GM12878 (cell line): ENCODE data around the gene NFKBIB. TPM values are rescaled to one million over a fixed set of nuclear protein-coding genes. Genes with fewer than 3 reads are reported as not detected.
A peak's percentile ranks its signal among the peaks of the same experiment; 100 is the strongest.

Experiments used
- ATF7 ChIP-seq: fragments of 450-650 bp; IDR thresholded peaks from 2 replicates; pipeline ENCODE4 v1.6.1; 2016; ENCODE audit warnings: low read depth, mild to moderate bottlenecking
- CBFB ChIP-seq: IDR thresholded peaks from 2 replicates; pipeline ENCODE4 v1.6.1; 2016; ENCODE audit warnings: antibody characterized with exemption, low read depth
- CEBPB ChIP-seq, 2 experiments: fragments of 150-350 bp in 1 of 2; IDR thresholded peaks; 2 replicates each; pipeline ENCODE4 v1.6.1; 2012 to 2014; ENCODE audit warnings: low read depth in 2 of 2, low read length in 2 of 2, borderline replicate concordance in 1 of 2, inconsistent platforms in 1 of 2
- CHD1 ChIP-seq: IDR thresholded peaks from 2 replicates; pipeline ENCODE4 v1.6.1; 2012; ENCODE audit warnings: low read depth, low read length, improper control_type of control experiment
- CHD4 ChIP-seq: fragments of 200-600 bp; sonication (generic); IDR thresholded peaks from 2 replicates; pipeline ENCODE4 v1.6.1; 2016; ENCODE audit warnings: mild to moderate bottlenecking
- HCFC1 ChIP-seq: fragments of 150-350 bp; IDR thresholded peaks from 2 replicates; pipeline ENCODE4 v1.6.1; 2014; ENCODE audit warnings: low read length
- NR2C2 ChIP-seq: IDR thresholded peaks from 2 replicates; pipeline ENCODE4 v1.6.1; 2011; ENCODE audit warnings: borderline replicate concordance, low read depth; ENCODE audit not compliant: control insufficient read depth, insufficient read length
- NRF1 ChIP-seq: conservative IDR thresholded peaks from 2 replicates; pipeline ENCODE4 v1.6.1; 2011; ENCODE audit warnings: mild to moderate bottlenecking, low read depth, low read length, improper control_type of control experiment
- RAD51 ChIP-seq: fragments of 450-650 bp; IDR thresholded peaks from 2 replicates; pipeline ENCODE4 v1.6.1; 2016; ENCODE audit warnings: moderate library complexity, mild to moderate bottlenecking, inconsistent platforms
- RBBP5 ChIP-seq: fragments of 200-600 bp; sonication (generic); conservative IDR thresholded peaks from 2 replicates; pipeline ENCODE4 v1.6.1; 2016
- USF2 ChIP-seq: IDR thresholded peaks from 2 replicates; pipeline ENCODE4 v1.6.1; 2011; ENCODE audit warnings: low read depth, low read length, improper control_type of control experiment, borderline replicate concordance
- ZBED1 ChIP-seq: IDR thresholded peaks from 2 replicates; pipeline ENCODE4 v1.6.1; 2016; ENCODE audit warnings: borderline replicate concordance
- ZBTB33 ChIP-seq: fragments of 450-650 bp; IDR thresholded peaks from 2 replicates; pipeline ENCODE4 v1.6.1; 2017; ENCODE audit warnings: mild to moderate bottlenecking
- ZNF274 ChIP-seq: IDR thresholded peaks from one replicate; pipeline ENCODE4 v1.8.0; 2011; ENCODE audit not compliant: insufficient read length, insufficient read depth
- polyA plus RNA-seq, 11 experiments: library from polyadenylated mRNA; depleted of rRNA in 4 of 11; unstranded in 6 of 11; stranded (reverse) in 5 of 11; fragments of >200 nt; fragmentation: Nextera tagmentation in 4 of 11; fragmentation: Illumina TruSeq in 1 of 11; extraction: Ambion mirVana in 4 of 11; extraction: Trizol in 1 of 11; gene quantifications; 1 replicate in 1 of 11; 2 replicates in 10 of 11; pipeline versions ENCODE4 v1.2.1 to v1.2.3, GENCODE V29; 2011 to 2016; ENCODE audit warnings: inconsistent platforms in 2 of 11, missing spikeins in 2 of 11, low read depth in 1 of 11
- total RNA-seq, 4 experiments: library from RNA; depleted of rRNA in 3 of 4; stranded (reverse); fragments of >200 nt in 3 of 4; fragmentation: Illumina TruSeq in 1 of 4; extraction: Trizol in 1 of 4; gene quantifications; 2 replicates each; pipeline versions ENCODE4 v1.2.1 to v1.2.3, GENCODE V29; 2013 to 2021
- TF ChIP-seq, protein P1 (sequence below): IDR thresholded peaks from 2 replicates; pipeline ENCODE4 v1.6.1; 2012; ENCODE audit warnings: improper control_type of control experiment, low read depth, low read length; ENCODE audit not compliant: insufficient replicate concordance
- TF ChIP-seq, protein P2 (sequence below): fragments of 450-650 bp; IDR thresholded peaks from 2 replicates; pipeline ENCODE4 v1.6.1; 2017; ENCODE audit warnings: mild to moderate bottlenecking, low read depth, inconsistent platforms; ENCODE audit not compliant: poor library complexity, severe bottlenecking
- TF ChIP-seq, protein P3 (sequence below): IDR thresholded peaks from 2 replicates; pipeline ENCODE4 v1.6.1; 2012; ENCODE audit warnings: mild to moderate bottlenecking, low read depth, low read length

Gene NFKBIB
- total and polyA plus RNA-seq, 10 of the 15 experiments (the other 5 are each of a cell fraction or from before 2014, with no cell fraction given): 1.2 to 60.9 (median 31.0) TPM

DNA sequence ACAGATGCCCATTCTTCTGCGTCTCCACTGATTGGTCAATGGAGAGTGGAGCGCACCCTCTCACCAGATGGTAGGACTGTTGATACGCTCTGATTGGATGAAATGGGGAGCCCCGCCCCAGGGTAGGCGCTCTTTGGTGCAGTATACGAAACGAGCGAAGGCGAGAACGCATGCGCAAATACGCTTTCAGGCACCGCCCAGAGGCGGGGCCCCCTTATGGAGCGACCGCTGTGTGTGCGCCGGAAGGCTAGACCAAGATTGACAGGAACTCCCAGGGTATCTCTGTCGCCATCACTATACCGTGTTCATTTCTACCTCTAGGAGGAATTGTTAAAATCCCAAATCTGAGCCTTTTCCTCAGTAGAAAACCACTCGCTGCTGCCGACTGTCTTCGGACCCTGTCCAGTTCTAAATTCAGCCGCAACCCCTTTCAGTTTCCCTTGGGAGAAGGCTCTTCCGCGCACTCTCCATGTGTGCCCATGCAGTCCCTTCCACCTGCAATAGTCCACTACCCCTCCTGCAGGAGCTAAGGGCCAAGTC lies 49.3 kb upstream of the NFKBIB start (continued):
- TF ChIP-seq CHD1: no peak
- no peak for TF ChIP-seq CHD4
- 0 out of 2 replicates have a peak, but pooled peaks have one; percentile 52 for TF ChIP-seq ZBED1
- TF ChIP-seq NR2C2: no peak
- TF ChIP-seq, protein P1, sequence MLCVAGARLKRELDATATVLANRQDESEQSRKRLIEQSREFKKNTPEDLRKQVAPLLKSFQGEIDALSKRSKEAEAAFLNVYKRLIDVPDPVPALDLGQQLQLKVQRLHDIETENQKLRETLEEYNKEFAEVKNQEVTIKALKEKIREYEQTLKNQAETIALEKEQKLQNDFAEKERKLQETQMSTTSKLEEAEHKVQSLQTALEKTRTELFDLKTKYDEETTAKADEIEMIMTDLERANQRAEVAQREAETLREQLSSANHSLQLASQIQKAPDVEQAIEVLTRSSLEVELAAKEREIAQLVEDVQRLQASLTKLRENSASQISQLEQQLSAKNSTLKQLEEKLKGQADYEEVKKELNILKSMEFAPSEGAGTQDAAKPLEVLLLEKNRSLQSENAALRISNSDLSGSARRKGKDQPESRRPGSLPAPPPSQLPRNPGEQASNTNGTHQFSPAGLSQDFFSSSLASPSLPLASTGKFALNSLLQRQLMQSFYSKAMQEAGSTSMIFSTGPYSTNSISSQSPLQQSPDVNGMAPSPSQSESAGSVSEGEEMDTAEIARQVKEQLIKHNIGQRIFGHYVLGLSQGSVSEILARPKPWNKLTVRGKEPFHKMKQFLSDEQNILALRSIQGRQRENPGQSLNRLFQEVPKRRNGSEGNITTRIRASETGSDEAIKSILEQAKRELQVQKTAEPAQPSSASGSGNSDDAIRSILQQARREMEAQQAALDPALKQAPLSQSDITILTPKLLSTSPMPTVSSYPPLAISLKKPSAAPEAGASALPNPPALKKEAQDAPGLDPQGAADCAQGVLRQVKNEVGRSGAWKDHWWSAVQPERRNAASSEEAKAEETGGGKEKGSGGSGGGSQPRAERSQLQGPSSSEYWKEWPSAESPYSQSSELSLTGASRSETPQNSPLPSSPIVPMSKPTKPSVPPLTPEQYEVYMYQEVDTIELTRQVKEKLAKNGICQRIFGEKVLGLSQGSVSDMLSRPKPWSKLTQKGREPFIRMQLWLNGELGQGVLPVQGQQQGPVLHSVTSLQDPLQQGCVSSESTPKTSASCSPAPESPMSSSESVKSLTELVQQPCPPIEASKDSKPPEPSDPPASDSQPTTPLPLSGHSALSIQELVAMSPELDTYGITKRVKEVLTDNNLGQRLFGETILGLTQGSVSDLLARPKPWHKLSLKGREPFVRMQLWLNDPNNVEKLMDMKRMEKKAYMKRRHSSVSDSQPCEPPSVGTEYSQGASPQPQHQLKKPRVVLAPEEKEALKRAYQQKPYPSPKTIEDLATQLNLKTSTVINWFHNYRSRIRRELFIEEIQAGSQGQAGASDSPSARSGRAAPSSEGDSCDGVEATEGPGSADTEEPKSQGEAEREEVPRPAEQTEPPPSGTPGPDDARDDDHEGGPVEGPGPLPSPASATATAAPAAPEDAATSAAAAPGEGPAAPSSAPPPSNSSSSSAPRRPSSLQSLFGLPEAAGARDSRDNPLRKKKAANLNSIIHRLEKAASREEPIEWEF: no peak
- TF ChIP-seq ATF7: no peak
- TF ChIP-seq, protein P2, sequence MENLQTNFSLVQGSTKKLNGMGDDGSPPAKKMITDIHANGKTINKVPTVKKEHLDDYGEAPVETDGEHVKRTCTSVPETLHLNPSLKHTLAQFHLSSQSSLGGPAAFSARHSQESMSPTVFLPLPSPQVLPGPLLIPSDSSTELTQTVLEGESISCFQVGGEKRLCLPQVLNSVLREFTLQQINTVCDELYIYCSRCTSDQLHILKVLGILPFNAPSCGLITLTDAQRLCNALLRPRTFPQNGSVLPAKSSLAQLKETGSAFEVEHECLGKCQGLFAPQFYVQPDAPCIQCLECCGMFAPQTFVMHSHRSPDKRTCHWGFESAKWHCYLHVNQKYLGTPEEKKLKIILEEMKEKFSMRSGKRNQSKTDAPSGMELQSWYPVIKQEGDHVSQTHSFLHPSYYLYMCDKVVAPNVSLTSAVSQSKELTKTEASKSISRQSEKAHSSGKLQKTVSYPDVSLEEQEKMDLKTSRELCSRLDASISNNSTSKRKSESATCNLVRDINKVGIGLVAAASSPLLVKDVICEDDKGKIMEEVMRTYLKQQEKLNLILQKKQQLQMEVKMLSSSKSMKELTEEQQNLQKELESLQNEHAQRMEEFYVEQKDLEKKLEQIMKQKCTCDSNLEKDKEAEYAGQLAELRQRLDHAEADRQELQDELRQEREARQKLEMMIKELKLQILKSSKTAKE: no peak
- TF ChIP-seq CEBPB (IDR thresholded peaks at IDR 0.05; ENCODE audit: borderline replicate concordance in 1 of 2, low read depth in 2 of 2, low read length in 2 of 2): no peak
- TF ChIP-seq CBFB: no peak
- no peak for TF ChIP-seq ZNF274
- peak; percentile 50; the same call in 1 of the 2 replicates for TF ChIP-seq HCFC1
- peak; percentile 16; the same call in 1 of the 2 replicates for TF ChIP-seq NRF1
- no peak for TF ChIP-seq RAD51
- TF ChIP-seq, protein P3, sequence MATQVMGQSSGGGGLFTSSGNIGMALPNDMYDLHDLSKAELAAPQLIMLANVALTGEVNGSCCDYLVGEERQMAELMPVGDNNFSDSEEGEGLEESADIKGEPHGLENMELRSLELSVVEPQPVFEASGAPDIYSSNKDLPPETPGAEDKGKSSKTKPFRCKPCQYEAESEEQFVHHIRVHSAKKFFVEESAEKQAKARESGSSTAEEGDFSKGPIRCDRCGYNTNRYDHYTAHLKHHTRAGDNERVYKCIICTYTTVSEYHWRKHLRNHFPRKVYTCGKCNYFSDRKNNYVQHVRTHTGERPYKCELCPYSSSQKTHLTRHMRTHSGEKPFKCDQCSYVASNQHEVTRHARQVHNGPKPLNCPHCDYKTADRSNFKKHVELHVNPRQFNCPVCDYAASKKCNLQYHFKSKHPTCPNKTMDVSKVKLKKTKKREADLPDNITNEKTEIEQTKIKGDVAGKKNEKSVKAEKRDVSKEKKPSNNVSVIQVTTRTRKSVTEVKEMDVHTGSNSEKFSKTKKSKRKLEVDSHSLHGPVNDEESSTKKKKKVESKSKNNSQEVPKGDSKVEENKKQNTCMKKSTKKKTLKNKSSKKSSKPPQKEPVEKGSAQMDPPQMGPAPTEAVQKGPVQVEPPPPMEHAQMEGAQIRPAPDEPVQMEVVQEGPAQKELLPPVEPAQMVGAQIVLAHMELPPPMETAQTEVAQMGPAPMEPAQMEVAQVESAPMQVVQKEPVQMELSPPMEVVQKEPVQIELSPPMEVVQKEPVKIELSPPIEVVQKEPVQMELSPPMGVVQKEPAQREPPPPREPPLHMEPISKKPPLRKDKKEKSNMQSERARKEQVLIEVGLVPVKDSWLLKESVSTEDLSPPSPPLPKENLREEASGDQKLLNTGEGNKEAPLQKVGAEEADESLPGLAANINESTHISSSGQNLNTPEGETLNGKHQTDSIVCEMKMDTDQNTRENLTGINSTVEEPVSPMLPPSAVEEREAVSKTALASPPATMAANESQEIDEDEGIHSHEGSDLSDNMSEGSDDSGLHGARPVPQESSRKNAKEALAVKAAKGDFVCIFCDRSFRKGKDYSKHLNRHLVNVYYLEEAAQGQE: no peak
- no peak for TF ChIP-seq RBBP5
- no peak; the same call in 1 of the 2 replicates for TF ChIP-seq USF2
- no peak for TF ChIP-seq ZBTB33
